A673 (cell line): ENCODE measurements around the gene C3orf70.
A peak's percentile ranks its signal among the peaks of the same experiment; 100 is the strongest.

Source experiments
- EZH2 ChIP-seq: fragments of 200-600 bp; sonication (generic); IDR thresholded peaks from 2 replicates; pipeline ENCODE4 v1.6.1; 2017; ENCODE audit warnings: borderline replicate concordance, low read depth, mild to moderate bottlenecking, mixed read lengths, antibody characterized with exemption, low read length; ENCODE audit not compliant: poor library complexity, severe bottlenecking
- TF ChIP-seq, protein P1 (sequence below): fragments of 300-800, 200-600 bp; sonication (generic); conservative IDR thresholded peaks from 2 replicates; pipeline ENCODE4 v1.5.1; 2017; ENCODE audit warnings: low read depth, mild to moderate bottlenecking, antibody characterized with exemption, low read length, moderate library complexity, mixed read lengths

DNA sequence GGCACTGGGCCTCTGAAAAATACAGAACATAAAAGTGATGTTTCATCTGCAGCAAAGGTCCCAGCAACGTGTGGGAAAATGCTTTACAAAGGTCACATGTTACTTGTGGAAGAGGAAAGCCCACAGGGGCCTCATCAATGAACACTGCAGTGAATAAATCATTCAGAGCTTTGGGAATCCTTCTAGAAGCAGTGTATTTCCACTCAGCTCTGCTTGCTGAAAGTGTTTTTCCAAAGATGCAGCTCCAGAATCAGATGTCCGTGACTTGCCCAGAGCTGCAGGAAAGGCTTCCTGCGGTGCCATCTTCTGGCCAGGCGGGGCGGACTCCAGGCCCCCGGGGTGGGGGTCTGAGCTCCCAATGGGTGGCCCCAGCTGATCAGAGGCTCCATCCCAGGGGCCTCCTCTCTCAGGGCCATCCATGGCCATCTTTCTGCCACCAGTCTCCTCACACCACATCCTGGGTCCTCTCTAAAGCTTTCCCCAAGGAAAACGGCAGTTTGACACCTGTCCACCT, 81.5 kb downstream of the C3orf70 start:
- TF ChIP-seq, protein P1, sequence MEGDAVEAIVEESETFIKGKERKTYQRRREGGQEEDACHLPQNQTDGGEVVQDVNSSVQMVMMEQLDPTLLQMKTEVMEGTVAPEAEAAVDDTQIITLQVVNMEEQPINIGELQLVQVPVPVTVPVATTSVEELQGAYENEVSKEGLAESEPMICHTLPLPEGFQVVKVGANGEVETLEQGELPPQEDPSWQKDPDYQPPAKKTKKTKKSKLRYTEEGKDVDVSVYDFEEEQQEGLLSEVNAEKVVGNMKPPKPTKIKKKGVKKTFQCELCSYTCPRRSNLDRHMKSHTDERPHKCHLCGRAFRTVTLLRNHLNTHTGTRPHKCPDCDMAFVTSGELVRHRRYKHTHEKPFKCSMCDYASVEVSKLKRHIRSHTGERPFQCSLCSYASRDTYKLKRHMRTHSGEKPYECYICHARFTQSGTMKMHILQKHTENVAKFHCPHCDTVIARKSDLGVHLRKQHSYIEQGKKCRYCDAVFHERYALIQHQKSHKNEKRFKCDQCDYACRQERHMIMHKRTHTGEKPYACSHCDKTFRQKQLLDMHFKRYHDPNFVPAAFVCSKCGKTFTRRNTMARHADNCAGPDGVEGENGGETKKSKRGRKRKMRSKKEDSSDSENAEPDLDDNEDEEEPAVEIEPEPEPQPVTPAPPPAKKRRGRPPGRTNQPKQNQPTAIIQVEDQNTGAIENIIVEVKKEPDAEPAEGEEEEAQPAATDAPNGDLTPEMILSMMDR: peak; percentile 29; the same call in 1 of the 2 replicates
- no peak for TF ChIP-seq EZH2
